Measurements from ENCODE around the gene COMMD8.

COMMD8 gene

DNA sequence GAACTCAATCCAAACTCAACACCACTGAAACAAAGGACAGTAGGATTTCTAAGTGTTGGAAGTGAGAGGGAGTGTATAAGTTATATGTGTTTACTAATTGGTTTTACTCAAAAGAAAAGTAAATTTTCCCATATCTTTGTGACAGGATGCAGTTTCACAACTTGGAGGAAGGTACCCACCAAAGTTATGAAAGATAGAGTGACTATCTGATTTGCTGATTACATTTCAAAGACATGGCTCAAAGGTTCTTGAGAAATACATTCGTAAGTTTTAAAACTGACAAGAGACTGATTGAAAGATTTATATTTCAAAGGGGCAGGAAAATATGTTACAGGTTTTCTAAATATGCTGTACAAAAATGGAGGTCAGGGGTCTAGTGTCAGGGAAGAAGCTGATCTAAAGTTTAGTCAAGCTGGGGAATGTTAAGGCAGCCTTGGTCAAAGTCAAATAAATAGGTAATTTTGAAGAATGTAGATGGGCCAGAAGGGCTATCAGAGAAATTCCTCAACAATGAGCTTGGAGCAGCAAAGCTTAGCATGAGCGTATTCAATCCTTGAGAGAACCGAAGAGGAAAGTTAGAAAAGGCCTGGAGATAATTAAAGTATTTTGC, 9.7 kb upstream of the COMMD8 start:
- DNase-seq (ENCODE audit: low read depth) = no peak
- H3K4me3 ChIP-seq (ENCODE audit: low read length) = no peak overlapping the region
- TF ChIP-seq, protein P1, sequence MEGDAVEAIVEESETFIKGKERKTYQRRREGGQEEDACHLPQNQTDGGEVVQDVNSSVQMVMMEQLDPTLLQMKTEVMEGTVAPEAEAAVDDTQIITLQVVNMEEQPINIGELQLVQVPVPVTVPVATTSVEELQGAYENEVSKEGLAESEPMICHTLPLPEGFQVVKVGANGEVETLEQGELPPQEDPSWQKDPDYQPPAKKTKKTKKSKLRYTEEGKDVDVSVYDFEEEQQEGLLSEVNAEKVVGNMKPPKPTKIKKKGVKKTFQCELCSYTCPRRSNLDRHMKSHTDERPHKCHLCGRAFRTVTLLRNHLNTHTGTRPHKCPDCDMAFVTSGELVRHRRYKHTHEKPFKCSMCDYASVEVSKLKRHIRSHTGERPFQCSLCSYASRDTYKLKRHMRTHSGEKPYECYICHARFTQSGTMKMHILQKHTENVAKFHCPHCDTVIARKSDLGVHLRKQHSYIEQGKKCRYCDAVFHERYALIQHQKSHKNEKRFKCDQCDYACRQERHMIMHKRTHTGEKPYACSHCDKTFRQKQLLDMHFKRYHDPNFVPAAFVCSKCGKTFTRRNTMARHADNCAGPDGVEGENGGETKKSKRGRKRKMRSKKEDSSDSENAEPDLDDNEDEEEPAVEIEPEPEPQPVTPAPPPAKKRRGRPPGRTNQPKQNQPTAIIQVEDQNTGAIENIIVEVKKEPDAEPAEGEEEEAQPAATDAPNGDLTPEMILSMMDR (conservative IDR thresholded peaks at IDR 0.05; ENCODE audit: low read depth, low read length) = no peak

DNA sequence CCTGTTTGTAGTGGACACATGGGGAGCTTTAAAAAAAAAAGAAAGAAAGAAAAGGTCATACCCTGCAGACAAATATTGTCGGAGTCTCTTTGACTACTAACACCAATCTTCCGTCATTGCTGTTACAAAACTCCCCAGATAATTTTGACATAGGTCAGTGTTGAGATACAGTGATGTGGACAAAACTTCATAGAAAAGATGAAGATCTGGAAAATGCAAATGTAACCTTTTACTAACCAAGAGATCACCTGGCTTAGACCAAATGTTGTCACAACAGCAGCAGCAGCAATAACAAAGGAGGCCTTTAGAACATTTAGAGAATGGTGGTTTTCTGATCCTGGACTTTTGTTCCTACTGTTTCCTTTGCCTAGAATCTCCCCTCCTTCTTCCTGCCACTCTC, 8.1 kb upstream of the COMMD8 start:
- TF ChIP-seq, protein P1 (conservative IDR thresholded peaks at IDR 0.05; ENCODE audit: low read depth, low read length) = no peak
- no peak for DNase-seq (ENCODE audit: low read depth)
- no peak overlapping the region for H3K4me3 ChIP-seq (ENCODE audit: low read length)

DNA sequence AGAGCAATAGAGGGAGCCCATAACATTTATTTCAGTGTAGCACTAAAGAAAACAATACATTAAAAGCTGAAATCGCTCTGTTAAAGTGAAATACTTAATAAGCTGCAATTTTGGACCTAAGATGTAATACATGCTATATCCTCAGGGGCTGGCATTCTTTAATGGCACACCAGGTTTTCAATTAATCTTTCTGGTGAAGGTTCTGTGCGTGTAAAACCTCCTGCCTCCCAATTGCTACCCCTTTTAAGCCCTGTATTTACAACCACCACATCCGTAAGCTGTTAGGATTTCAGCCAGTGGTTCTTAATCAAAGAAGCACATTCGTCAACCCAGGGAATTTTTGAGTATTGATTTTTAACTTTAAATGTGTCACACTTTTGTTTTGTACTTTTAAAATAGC, 7.6 kb upstream of the COMMD8 start:
- no peak overlapping the region for H3K4me3 ChIP-seq (ENCODE audit: low read length)

DNA sequence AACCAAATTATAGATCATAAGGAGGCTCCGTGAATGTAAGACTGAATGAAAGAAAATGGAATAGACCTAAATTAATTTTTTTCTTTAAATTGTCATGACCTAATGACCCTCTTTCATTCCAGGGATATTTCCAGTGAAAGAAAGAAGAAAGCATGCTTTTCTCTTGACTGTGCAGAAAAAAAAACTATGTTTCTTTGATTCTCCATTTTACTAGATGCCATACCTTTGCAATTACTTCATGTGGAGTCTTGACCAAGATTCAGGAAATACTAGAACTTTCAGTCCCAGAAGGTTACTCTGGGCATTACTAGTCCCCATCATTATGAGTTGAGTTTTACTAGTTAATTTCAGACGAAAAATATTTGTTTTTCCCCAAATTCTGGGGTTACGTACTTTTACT, 6.4 kb upstream of the COMMD8 start:
- no peak overlapping the region for H3K4me3 ChIP-seq (ENCODE audit: low read length)
- TF ChIP-seq, protein P1 (conservative IDR thresholded peaks at IDR 0.05; ENCODE audit: low read depth, low read length) = no peak
- no peak for DNase-seq (ENCODE audit: low read depth)

More for the DNA sequence above, 7.6 kb upstream of the COMMD8 start:
- TF ChIP-seq, protein P1 (conservative IDR thresholded peaks at IDR 0.05; ENCODE audit: low read depth, low read length) = no peak
- DNase-seq (ENCODE audit: low read depth) = no peak

DNA sequence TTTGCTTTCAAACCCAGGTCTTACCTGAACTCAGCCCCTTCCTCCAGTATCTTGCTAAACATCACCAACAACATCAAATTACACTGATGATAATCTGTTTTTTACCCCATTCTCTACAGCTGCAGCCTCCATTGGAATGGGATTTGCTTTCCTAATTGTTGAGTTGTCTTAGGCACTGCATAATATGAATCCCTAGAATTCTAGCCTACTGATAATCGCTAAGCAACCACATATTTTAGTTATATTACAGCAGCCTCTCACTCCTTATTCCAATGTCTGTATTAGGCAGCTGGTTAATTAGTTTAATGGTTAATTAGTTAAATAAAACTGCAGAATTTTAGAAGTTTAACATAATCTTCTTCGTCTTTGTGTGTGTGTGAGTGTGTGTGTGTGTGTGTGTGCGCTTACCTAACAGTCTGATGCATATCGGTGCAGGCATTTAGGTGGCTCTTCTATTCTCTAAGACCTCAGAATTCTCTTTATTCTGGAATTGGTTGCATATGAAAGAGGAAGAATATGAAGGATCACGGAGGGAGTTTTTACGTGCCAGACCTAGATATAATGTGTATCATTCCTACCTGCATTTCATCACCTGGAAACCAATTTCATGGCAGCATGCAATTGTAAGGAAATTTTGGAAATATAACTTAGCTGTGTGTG, 5.3 kb upstream of the COMMD8 start:
- peak; percentile 51 for DNase-seq (ENCODE audit: low read depth)

DNA sequence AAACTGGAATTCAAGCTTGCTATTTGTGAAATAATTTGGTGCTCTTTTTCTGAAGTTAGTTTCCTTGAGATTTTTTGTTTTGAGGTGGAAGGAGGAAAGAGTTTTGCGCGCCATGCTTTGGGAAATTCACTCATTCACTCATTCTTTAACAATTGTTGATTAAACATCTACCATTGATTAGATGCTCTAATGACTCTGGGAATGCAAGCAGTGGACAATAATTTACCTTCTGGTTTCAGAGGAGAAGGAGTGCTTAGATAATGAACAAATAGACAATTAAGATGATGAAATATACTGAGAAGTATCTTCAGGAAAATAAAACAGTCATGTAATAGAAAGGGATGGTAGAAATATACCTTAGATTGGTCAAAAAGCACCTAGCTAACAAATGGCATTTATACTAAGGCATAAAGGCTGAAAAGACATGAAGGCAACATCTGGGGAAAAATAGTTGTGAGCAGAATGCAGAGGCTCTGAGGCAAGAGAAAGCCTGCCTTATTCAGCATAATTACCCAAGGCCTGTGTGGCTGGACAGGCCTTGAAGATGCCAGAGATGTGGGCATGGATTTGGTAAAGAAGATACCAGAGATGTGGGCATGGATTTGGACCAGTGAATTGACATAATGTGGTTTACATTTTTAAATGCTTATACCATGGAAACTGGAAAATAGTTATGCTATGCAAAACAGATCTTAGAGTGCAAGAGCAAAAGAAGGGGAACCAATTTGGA, 2.7 kb upstream of the COMMD8 start:
- no peak for DNase-seq (ENCODE audit: low read depth)
- H3K4me3 ChIP-seq (ENCODE audit: low read length) = no peak overlapping the region
- TF ChIP-seq, protein P1 (conservative IDR thresholded peaks at IDR 0.05; ENCODE audit: low read depth, low read length) = no peak

More for the DNA sequence above, 5.3 kb upstream of the COMMD8 start:
- no peak overlapping the region for H3K4me3 ChIP-seq (ENCODE audit: low read length)
- TF ChIP-seq, protein P1 (conservative IDR thresholded peaks at IDR 0.05; ENCODE audit: low read depth, low read length) = no peak
